Stimulated activated CD8-positive, alpha-beta memory T cell treated with anti-CD3 and anti-CD28 coated beads, Interleukin-4, amount 100 ng/mL, for 48 hours (primary cell): ENCODE results near the gene EIF1B.
A peak's percentile ranks its signal among the peaks of the same experiment; 100 is the strongest.

Source experiments
- DNase-seq: peaks from one replicate; pipeline ENCODE4 v3.0.0-alpha.2; 2020

EIF1B gene

GRCh38 chr3:40309925-40310695, 603 bp downstream of the EIF1B start:
- peak; percentile 58 for DNase-seq

- DNase-seq: no peak
Measured at GRCh38 chr3:40310705-40311104, 1.2 kb downstream of the EIF1B start.

- no peak for DNase-seq
Measured at GRCh38 chr3:40312661-40313226, 3.2 kb downstream of the EIF1B start.

- no peak for DNase-seq
Measured at GRCh38 chr3:40313975-40314860, 4.7 kb downstream of the EIF1B start.

GRCh38 chr3:40317061-40317855, 7.8 kb downstream of the EIF1B start:
- no peak for DNase-seq

- DNase-seq: no peak
Measured at GRCh38 chr3:40321818-40322217, 12.3 kb downstream of the EIF1B start.

- DNase-seq: no peak
Measured at GRCh38 chr3:40323946-40324345, 14.4 kb downstream of the EIF1B start.

GRCh38 chr3:40324621-40325020, 15.1 kb downstream of the EIF1B start:
- no peak for DNase-seq

GRCh38 chr3:40325465-40325864, 16.0 kb downstream of the EIF1B start:
- DNase-seq: no peak

- no peak for DNase-seq
Measured at GRCh38 chr3:40328374-40328773, 18.9 kb downstream of the EIF1B start.

- no peak for DNase-seq
Measured at GRCh38 chr3:40329071-40329470, 19.6 kb downstream of the EIF1B start.

- DNase-seq: no peak
Measured at GRCh38 chr3:40332684-40333083, 23.2 kb downstream of the EIF1B start.

- no peak for DNase-seq
Measured at GRCh38 chr3:40333416-40333815, 23.9 kb downstream of the EIF1B start.

GRCh38 chr3:40333852-40334251, 24.3 kb downstream of the EIF1B start:
- DNase-seq: no peak

- no peak for DNase-seq
Measured at GRCh38 chr3:40336101-40336500, 26.6 kb downstream of the EIF1B start.

GRCh38 chr3:40336511-40337135, 27.1 kb downstream of the EIF1B start:
- DNase-seq: no peak

GRCh38 chr3:40337136-40338108, 27.9 kb downstream of the EIF1B start:
- DNase-seq: peak; percentile 43

GRCh38 chr3:40339871-40340270, 30.4 kb downstream of the EIF1B start:
- DNase-seq: no peak

GRCh38 chr3:40340541-40341170, 31.1 kb downstream of the EIF1B start:
- no peak for DNase-seq

GRCh38 chr3:40341671-40342070, 32.2 kb downstream of the EIF1B start:
- no peak for DNase-seq

- no peak for DNase-seq
Measured at GRCh38 chr3:40350529-40350928, 41.0 kb downstream of the EIF1B start.
